ENCODE data around the gene RAP1A.
"Not testable (repeated sequence)": the region's sequence is repeated elsewhere in the genome, so short reads cannot be mapped to it uniquely, and the experiment has no call there.

RAP1A gene

DNA sequence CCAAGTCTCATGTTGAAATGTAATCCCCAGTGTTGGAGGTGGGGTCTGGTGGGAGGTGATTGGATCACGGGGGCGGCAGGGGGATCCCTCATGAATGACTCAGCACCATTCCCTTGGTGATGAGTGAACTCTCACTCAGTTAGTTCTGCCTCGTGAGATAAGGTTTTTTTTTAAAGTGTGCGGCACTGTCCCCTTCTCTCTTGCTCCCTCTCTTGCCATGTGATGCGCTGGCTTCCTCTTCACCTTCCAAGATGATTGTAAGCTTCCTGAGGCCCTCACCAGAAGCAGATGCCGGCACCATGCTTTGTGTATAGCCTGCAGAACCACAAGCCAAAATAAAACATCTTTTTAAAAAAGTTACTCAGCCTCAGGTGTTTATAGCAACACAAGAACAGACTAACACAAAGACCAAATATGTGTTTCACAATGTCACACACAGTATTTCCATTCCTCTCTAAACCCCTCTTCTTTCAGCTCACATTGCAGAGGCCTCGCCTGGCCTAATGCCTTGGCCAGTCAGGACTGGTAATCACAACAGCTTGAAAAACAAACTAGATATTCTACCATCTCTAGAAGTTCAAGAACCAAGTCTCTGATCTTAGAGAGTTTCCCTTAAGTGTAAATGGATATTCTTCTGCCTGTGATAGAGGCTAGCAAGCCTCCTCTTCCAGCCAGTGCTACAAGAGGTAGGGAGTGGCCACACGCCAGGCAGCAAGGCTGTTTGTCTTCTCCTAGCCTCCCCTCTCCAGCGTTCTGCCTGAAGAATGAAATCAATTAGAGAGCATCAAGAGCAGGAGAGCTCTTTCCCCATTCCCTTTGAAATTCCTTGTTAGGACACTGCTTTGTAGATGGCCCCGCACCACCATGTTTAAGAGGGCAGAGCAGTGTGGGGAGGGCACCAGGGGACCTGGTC, 19.6 kb upstream of the RAP1A start:
- DNase-seq: no peak

GRCh38 chr1:111600886-111601386, 18.7 kb upstream of the RAP1A start:
- DNase-seq: no peak

- DNase-seq: no peak
These were observed 17.3 kb upstream of the RAP1A start for GRCh38 chr1:111602302-111602701.

- DNase-seq: no peak
These were observed 16.6 kb upstream of the RAP1A start for GRCh38 chr1:111602974-111603373.

DNA sequence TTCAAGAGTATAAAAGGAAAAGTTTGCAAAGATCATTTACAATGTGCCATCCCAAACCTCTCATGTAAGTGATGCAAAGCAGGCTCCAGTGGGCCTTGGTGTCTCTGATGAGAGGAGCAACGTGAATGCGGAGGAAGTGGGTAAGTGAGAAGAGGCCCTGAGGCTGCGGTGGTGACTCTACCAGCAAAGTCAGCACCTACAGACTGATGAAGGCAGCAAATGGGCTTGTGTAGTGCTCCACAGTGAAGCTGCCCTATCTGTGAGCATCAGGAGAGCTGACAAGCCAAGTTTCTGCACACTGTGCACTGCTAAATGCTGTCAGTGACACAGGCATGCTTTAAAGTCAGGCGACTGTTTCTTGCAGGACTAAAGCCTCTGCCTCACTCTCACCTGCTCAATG, 15.6 kb upstream of the RAP1A start:
- no peak for DNase-seq

DNA sequence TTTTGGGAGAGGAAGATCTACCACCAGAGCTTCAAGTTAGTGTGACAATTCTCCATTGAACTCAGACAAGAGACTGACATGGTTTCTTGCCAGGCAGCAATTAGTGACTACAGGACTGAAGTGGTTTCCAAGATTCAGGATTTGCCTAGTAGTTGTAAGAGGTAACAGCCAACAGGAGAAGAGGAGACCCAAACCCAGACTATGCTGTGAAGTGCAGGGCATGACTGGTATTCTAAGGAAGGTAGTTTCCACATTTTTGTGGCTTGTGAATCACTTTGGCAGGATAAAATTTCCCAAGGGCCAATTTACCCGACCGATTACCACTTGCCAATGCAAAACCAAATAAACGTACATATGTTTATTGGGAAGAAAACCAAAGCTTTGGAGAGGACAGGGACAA, 14.7 kb upstream of the RAP1A start:
- DNase-seq: peak; percentile 58

GRCh38 chr1:111605576-111605975, 14.0 kb upstream of the RAP1A start:
- peak; percentile 31 for DNase-seq

- not testable (repeated sequence) for DNase-seq
These were observed 13.0 kb upstream of the RAP1A start for GRCh38 chr1:111606457-111607215.

DNA sequence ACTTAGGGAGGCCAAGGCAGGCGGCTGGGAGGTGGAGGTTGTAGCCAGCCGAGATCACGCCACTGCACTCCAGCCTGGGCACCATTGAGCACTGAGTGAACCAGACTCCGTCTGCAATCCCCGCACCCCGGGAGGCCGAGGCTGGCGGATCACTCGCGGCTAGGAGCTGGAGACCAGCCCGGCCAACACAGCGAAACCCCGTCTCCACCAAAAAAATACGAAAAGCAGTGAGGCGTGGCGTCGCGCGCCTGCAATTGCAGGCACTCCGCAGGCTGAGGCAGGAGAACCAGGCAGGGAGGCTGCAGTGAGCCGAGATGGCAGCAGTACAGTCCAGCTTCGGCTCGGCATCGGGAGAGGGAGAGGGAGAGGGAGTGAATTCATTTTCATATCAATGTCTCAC, 11.1 kb upstream of the RAP1A start:
- not testable (repeated sequence) for DNase-seq

DNA sequence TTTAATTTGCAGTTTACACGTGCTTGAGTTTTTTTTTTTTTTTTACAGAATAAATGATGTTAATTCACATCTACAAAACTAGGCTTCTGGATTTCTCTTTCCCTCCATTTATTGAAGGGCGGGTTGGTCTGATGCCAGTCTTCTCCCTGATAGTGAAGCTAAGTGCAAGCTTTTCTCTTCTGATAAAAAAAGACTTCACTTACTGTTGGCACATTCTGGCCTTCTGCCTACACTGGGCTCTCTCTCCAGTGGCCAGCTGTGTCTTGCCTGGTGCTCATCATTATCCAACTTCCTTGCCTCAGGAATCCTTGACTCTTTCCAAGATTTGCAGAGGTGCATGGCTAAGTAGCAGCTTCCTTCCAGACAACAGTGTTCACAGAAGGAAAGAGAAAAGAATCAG, 7.6 kb upstream of the RAP1A start:
- no peak for DNase-seq

GRCh38 chr1:111615870-111616715, 3.5 kb upstream of the RAP1A start:
- DNase-seq: no peak

DNA sequence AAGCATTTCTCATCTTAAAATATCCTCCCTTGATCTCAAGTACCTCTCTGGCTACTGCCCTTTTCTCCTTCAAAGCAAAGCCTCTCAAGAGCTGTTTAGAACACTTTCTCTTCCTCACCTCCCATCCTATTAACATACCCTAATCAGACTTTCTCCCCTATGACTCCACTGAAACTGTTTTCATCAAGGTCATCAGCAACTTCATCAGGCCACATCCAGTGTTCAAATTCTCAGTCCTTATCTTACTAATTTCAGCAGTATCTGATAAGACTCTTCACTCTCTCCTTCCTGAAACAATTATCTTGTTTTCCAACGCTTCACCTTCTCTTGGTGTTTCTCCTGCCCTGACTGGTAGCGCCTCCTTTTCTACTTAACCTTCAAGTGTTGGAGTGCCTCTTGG, 1.5 kb upstream of the RAP1A start:
- no peak for DNase-seq

DNA sequence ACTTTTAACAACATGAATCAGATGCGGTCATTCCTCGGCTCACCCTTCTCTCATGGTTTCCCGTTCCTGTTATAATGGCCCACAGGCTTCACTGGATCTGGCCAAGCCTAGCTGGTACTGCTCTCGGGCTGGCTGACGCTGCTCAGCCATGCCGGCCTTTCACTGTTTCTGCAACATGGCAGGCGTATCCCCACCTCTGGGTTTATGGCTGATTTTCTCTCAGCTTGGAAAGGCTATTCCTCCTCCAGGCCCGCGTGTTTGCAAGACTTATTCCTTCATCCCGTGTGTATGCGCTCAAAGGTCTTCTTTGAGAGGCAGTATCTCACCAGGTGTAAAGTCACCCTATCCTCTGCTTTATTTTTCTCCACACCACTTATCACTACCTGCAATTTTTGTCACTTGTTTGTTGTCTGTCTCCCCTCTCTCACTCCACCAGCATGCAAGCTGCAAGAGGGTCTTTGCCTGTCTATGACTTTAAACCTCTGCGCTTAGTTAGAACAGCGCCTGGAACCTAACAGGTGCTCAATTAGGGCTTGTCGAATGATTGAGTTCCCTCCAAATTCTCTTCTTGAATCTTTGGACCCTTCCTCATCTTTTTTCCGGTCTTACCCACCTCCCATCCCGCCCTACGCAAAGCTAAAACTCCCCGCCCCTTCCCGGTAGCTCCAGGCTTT, 491 bp upstream of the RAP1A start:
- no peak for DNase-seq

DNA sequence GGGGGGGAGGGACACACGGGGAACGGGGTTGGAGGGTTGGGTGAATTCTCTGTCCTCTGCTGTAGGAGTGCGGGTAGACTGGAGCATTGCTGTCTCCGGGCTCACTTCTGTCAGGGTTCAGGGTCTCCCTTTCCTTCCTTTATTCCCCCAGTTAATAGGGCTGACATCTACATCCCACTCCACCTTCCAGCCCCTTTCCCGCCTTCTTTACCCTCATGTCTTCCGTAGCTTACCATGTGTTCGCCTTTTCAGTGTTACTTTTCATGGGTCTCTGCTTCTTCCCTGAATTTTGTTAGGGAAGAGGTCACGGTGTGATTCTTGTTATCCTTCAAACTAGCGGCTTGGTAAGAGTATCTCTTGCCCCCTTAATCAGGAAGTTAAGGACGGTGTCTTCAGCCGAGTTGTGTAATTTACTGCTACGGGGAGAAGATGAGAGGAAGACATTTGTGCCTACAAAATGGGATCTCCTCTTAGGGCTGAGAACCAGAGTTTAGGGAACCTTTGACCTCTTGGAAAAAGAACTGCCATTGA, 917 bp downstream of the RAP1A start:
- peak; percentile 26 for DNase-seq

GRCh38 chr1:111621050-111621449, 1.5 kb downstream of the RAP1A start:
- DNase-seq: no peak

- no peak for DNase-seq
These were observed 2.6 kb downstream of the RAP1A start for GRCh38 chr1:111622166-111622565.

DNA sequence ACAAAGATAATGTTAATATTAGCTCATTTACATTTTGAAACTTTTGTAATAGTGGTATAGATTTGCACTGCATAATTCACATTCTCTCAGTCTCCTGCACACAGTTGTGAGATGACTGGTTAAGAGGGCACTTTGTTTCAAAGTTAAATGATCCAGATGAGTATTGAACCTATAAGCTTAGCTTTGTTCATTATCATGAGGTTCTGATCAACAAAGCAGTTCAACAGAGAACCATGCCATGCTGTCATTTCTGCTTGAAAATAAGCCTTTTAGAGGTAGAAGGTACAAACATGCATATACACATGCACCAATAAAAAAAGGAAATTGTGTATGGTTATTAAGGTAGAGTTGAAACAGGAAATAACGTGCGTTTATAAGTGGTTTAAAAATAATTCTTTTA, 4.8 kb downstream of the RAP1A start:
- no peak for DNase-seq

DNA sequence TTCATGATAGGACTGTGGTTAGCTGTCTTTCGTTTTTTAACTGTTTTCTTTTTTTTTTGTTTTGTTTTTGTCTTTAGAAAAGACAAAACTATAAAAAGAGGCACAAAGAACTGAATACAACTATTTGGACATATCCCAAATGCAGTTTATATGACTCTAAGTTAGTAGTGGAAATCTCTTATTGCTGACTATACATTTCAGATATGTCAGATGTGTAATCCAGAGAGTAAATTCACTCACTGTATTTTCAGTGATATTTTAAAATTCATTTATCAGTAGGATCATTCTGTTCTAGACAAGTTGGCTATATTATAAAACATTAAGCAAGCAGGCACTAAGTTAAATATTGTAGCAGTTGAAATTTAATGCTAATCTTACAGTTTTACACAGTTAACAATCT, 5.7 kb downstream of the RAP1A start:
- DNase-seq: no peak

DNA sequence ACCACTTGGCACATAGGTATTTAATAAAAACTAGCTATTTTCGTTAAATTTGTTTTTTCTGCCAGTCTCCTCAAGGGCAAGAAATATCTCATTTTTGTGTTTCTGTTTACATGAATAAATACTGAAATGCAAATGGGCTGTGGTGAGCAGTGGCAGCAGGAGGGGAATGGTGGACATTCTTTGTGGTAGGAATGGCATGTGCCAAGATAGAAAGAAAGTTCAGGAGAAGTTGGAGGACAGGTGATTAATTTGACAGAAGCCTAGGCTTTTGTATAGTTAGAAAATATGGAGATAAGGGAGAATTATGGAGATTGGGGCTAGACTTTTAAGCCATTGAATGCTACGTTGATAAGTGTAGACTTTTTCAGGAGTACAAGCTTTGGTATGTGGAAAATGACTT, 8.6 kb downstream of the RAP1A start:
- DNase-seq: no peak

- DNase-seq: no peak
These were observed 9.8 kb downstream of the RAP1A start for GRCh38 chr1:111629190-111629954.

GRCh38 chr1:111630567-111630966, 11.0 kb downstream of the RAP1A start:
- no peak for DNase-seq
